ENCODE results near the gene RSL24D1. TPM values are rescaled to one million over a fixed set of nuclear protein-coding genes. Genes with fewer than 3 reads are reported as not detected.

Gene RSL24D1
- total RNA-seq, 1 experiment from 2014 or later = 111 TPM

GRCh38 chr15:55198706-55199105, 2.0 kb upstream of the RSL24D1 start:
- H3K4ac ChIP-seq (ENCODE audit: low read depth, low read length) = no peak overlapping the region
- H3K4me1 ChIP-seq (ENCODE audit: insufficient read depth, low read length) = no peaks in the 10 kb centered on the region
- H3K4me2 ChIP-seq (ENCODE audit: insufficient read depth, insufficient read length, low read length) = no peak overlapping the region
- H3K56ac ChIP-seq (ENCODE audit: insufficient read length, low read depth, low read length) = no peak overlapping the region
- H3K18ac ChIP-seq (ENCODE audit: insufficient read length, low read depth, low read length) = no peak overlapping the region
- no peak overlapping the region for H2BK12ac ChIP-seq (ENCODE audit: insufficient read length, low read depth, low read length)
- H3K79me1 ChIP-seq (ENCODE audit: insufficient read depth, low read depth, low read length, poor library complexity, severe bottlenecking) = peaks cover 3% of the 10 kb centered on the region
- H3K9me3 ChIP-seq (ENCODE audit: control insufficient read depth, low read depth, low read length) = no peaks in the 10 kb centered on the region
- no peak overlapping the region for H4K5ac ChIP-seq (ENCODE audit: insufficient read length, low read depth, low read length)
- no peak overlapping the region for H3K23ac ChIP-seq (ENCODE audit: insufficient read length, low read depth, low read length)
- H3K36me3 Mint-ChIP-seq (ENCODE audit: insufficient read depth in 1 of 3, low read depth in 3 of 3) = peaks cover 0 to 10% (median 3%) of the 10 kb centered on the region in 3 experiments; a peak in 4 of 7 replicates
- no peak overlapping the region for H3K27ac ChIP-seq (ENCODE audit: insufficient read length, low read depth, low read length)
- no peak overlapping the region for H2BK20ac ChIP-seq (ENCODE audit: low read depth, low read length, poor library complexity, severe bottlenecking)
- peaks cover 9 to 11% of the 10 kb centered on the region in 2 experiments; a peak in 4 of 5 replicates for H3K9me3 Mint-ChIP-seq
- no peaks in the 10 kb centered on the region for H3K27me3 ChIP-seq (ENCODE audit: insufficient read depth, low read length)
- no peaks in the 10 kb centered on the region for H4K20me1 ChIP-seq (ENCODE audit: control insufficient read depth, insufficient read depth, insufficient read length)
- H3K27ac Mint-ChIP-seq = no peak overlapping the region
- H4K8ac ChIP-seq (replicated peaks; ENCODE audit: insufficient read length, low read depth, low read length) = no peak overlapping the region
- WGBS (ENCODE audit: extremely low coverage, insufficient read length, low lambda C conversion rate) = no CpG with 5 or more reads among the region's 3 CpGs
- no peak overlapping the region for H2BK120ac ChIP-seq (ENCODE audit: low read depth, low read length, poor library complexity, severe bottlenecking)
- DNase-seq = no peak
- H3K23me2 ChIP-seq (ENCODE audit: insufficient read length, low read depth, low read length, poor library complexity, severe bottlenecking) = peaks cover 3% of the 10 kb centered on the region
- H3T11ph ChIP-seq (ENCODE audit: low read length) = no peak overlapping the region
- no peak overlapping the region for H2AFZ ChIP-seq (ENCODE audit: low read length)
- TF ChIP-seq CTCF (conservative IDR thresholded peaks at IDR 0.05) = no peak
- H3K4me1 Mint-ChIP-seq = peaks cover 0 to 3% of the 10 kb centered on the region in 2 experiments; a peak in 2 of 4 replicates
- no peak overlapping the region for H4K91ac ChIP-seq (ENCODE audit: insufficient read length, low read depth, low read length)
- peaks cover 28% of the 10 kb centered on the region for H3K79me2 ChIP-seq (ENCODE audit: insufficient read depth, low read length)
- no peak overlapping the region for H2AK5ac ChIP-seq (ENCODE audit: insufficient read length, low read length)
- no peak overlapping the region for H2BK5ac ChIP-seq (ENCODE audit: insufficient read length, low read length)
- H2BK15ac ChIP-seq (ENCODE audit: low read depth, low read length) = no peak overlapping the region
- no peaks in the 10 kb centered on the region for H3K27me3 Mint-ChIP-seq (ENCODE audit: low read depth)
- no peak overlapping the region for H3K14ac ChIP-seq (ENCODE audit: insufficient read depth, low read length)
- no peak overlapping the region for H3K9ac ChIP-seq (ENCODE audit: extremely low read depth, insufficient read length, low read length)
- H3K4me3 Mint-ChIP-seq = 0 out of 5 replicates have a peak overlapping the region, but pooled peaks of 1 of the 2 experiments have one; percentile 47

Data from H9 (cell line).